HG03103 (cell line): ENCODE data around the gene TEKT2.

Source experiments
- ATAC-seq: cut with Tn5 transposase; IDR thresholded peaks from one replicate; pipeline ENCODE4 v1.9.1; 2021; ENCODE audit warnings: low read depth; ENCODE audit not compliant: unreplicated experiment

TEKT2 gene

DNA sequence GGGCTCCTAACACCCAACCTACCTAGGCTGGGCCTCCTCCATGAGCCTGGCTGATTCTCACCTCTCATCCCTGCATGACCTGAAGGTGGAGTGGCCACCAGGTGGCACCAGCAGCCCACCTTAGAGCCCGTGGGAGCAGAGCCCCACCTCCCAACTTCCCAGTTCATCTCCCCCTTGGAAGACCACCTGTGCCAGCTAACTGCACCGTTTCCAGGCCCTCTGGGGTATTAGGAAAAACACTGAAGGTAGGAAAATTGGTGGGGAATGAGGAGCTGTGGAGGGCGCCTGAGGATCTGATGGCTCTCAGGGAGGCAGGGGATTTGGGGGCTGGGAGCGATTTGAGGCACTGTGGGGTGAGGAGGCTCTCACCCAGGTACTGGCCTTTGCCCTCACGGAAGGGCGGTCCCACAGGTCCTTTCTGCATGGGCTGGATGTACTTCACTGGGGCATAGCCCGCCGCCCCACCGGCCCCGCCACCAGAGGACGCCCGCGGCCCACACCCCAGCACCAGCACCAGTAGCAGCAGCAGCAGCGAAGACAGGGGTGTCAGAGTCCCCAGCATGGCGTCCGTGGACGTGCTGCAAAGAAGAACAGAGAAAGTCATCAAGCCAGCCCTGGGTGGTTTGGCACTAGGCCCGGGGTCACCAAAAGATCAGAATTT, 15.9 kb downstream of the TEKT2 start:
- ATAC-seq: no peak

DNA sequence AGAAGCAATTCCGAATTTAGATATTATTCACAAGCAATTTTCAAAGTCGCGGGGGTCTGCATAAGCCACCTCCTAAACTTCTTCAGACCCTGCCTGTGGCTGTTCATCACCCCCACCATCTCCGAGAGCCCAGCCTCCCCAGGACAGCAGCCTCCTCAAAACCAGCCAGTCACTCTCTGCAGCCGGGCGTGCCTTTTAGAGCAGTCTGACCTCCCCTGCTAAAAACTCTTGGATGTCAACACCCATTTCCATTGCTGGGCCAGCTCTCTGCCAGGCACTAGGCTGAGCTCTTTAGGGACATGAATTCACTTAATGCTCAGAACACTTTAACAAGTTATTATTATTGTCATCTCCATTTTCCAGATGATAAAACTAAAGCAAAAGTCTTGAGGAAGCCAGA, 16.5 kb downstream of the TEKT2 start:
- no peak for ATAC-seq

DNA sequence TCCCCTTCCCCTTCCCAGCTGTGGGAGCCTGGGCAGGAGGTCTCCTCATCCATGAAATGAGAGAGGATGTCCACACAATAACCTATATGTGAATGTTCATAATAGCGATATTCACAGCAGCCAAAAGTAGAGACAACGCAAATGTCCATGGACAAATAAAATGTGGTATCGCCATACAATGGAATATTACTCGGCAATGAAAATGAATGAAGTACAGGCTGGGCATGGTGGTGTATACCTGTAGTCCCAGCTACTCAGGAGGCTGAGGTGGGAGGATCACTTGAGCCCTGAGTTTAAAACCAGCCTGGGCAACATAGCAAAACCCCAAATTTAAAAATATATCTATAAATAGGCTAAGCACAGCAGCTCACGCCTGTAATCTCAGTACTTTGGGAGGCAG, 17.7 kb downstream of the TEKT2 start:
- no peak for ATAC-seq

DNA sequence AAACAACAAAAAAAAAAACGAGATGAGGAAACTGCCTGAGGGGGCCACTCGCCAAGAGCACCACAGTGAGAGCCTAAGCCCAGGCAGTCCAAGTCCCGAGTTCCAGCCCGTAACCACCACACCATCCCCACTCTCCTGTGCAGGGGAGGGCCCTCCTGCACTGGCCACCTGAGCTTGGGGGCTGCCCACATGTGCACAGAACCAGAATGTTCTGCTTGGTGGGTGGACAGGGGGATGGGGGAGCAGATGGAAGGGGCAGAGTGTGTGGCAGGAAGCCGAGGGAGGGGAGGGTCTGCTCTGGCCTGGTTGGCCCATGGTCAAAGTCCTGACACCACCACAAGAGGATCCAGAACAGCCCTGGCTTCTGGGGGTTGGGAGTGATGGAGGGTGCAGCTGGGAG, 22.4 kb downstream of the TEKT2 start:
- no peak for ATAC-seq

DNA sequence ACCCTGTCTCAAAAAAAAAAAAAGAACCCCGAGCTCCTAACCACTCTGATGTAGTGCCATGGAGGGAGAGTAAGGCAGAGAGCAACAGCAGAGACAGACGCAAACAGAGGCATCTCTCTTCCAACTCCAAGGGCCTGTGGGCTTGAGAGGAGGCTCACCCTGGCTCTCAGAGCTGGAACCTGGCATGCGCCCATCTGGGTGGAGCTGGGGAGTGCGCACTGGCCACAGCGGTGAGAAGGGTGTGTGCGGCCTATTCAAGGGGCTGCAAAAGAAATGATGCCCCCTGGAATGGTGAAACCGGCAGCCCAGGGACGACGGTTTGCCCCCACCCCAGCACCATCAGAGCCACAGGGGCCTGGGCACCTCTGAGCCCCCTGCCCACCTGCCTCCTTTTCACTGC, 23.5 kb downstream of the TEKT2 start:
- ATAC-seq: no peak

DNA sequence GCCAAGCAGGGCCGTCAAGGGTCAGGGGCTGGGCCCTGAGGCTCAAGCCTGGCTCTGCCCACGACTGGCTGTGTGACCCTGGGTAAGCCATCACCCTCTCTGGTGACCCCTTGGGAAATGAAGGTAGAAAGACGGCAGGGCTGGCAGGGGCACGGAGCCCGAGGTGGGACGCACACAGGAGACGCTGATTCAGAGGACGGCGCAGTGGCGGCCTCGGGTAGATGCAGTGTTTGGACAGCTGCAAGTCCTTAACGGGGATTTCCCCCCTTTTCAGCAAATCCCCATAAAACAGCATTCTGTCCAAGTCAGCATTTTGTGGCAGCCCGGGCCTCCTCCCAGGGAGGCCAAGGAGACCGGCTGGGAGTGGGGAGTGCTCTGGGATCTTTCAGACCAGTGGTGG, 24.4 kb downstream of the TEKT2 start:
- ATAC-seq: no peak

DNA sequence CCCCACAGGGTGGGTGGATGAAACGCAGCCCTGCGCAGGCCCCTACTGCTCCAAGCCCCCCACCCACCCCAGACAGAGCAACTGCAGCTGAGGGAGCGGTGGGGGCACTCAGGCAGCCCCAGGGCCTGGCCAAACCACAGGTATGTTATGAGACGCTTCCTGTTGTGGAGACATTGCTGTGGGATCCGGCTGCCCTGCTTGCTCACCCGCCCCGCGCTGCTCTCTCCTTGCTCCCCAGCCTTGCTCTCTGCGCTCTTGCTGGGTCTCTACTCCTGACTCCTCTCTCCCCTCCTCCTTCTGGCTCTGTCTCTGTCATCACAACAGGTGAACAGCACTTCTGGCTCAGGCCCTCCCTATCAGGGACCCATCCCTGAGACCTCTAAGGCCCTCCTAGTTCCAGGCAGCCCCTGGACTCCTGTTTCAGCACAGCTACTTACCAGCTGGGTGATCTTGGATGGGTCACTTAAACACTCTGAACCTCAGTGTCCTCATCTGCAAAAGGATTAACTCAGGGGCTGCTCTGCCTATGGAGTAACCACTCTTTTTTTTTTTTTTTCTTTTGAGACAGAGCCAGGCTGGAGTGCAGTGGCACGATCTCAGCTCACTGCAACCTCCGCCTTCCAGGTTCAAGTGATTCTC, 25.3 kb downstream of the TEKT2 start:
- ATAC-seq: no peak

DNA sequence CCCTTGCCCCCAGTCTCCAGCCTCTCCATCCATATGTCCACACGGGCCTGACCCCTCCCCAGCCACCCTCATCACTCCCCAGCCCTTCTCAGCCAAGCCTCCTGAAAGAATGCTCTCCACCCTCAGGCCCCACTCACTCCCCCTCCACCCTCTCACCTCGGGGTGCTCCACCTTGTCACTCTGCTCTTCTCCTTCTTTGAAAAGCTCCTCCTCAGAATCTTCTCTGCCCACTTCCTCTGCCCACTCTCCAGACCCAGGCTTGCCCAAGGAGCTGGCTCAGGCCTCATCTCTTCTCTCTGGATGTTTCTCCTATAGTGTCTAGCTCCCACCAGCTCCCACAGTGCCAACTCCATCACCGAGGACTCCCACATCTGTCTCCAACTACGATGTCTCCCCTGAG, 27.3 kb downstream of the TEKT2 start:
- no peak for ATAC-seq

DNA sequence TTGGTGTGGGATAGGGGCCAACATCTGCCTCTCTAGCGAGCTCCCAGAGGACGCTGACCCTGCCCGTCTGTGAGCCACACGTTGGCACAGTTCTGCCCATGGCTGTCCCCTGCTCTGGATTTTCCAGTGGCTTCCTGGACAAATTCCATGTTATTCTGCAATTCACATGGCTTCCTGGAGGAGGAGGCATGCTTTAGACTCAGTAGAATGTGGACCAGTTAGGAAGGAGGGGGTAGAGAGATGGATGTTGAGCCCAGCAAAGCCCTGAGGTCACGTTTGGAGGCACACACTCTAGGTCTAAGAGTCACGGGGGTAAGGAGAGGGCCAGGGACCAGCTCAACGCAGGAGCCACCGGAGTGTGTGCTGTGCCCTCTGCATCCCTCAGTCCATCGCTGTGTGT, 28.9 kb downstream of the TEKT2 start:
- no peak for ATAC-seq

DNA sequence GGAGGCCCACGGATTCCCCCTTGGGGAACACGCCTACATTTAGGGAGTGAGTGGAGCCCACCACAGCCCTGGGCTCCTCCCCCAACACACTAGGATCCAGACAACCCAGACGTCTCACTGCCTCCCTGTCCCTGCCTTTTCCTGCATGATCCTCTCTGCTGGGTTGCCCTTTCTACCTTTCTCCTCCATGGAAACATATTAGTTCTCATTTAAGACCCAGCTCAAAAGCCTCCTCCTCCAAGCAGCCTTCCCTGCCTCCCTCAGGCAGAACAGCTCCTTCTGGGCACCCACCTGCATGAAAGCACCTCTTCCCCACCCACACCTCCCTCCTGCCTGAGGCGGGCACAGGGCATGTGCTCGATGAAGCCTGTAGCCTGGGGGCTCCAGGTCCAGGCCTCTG, 30.5 kb downstream of the TEKT2 start:
- no peak for ATAC-seq

DNA sequence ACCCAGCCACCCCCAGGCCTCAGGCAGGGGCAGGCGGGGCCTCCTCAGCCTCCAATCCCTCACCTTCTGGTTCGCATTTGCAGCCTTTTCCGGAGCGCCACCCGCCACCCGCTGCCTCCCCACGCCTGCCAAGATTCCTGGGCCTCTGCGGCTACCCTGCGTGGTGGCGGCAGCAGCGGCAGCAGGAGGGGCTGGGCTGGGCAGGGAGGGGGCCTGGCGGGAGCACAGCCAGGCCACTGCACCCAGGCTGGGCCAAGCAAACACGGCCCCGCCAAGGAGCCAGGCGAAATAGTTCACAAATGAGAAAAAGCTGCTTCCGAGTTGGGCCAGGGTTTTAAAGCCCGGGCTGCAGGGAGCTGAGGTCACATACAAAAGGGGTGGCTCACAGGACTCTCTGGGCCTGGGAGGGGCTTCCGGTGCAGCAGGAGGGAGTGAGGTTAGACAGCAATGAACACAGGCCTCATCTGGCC, 31.3 kb downstream of the TEKT2 start:
- ATAC-seq: no peak

DNA sequence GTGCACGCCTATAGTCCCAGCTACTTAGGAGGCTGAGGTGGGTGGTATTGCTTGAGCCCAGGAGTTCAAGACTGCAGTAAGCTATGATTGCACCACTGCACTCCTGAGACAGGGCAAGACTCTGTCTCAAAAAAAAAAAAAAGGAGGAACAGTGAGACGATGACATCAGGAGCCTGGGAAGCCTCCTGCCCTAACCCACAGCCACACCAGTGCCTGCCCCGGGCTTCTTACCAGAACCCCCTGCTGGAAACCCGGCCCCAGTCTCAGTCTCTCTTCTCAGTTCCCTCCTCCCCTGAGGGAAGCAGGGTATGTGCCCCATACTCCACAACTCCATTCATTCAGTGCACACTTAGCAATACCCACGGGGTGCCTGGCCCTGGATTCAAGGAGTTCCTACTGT, 32.0 kb downstream of the TEKT2 start:
- no peak for ATAC-seq

DNA sequence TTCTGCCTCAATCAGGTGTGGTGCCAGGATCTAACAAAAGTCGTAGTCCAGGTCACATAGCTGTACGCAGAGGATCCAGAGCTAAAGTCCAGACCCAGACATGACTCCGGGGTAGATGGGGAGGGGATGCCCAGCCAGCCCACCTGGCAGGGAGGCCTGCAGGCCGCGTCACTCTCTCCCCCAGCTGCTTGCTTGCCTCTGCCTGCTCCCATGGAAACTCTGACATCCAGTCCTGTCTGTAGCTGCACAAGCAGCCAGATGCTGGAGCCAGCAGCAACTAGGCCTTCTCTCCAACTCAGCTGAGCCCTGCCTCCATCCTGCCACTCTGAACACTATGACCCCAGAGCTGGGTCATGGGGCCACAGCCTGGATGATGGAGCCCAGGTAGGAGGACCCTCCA, 33.0 kb downstream of the TEKT2 start:
- no peak for ATAC-seq

DNA sequence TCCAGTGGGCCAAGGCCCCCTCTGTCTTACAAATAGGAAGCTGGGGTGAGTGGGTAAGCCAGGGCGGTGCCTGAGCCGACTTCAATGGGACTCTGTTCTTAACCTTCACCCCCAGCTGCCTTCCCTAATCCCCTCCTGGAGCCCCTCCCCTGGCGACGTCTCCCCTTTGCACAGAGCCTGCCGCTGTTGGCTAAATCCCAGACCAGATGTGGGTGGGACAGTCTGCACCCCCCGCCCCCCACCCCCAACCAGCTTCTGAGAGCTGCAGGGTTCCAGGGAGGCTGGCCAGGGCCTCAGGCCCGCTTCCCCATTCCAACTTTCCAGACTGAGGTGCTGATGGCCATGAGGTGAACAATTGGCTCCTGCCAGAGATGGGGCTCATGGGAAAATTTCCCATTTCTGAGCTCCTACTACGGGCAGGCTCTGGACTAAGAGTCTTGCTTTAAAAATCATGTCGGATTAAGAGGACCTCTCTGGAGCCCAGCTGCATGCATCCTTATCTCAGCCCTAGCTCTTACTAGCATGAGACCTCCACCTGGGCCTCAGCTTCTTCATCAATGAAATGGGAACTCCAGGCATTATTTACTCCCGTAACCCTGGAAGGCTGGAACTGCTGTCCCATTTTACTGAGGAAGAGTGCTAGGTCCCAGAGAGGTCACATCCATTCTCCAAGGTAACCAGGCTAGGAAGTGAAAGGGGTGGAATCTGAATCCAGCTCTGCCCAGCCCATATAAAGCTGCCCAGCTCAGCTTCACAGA, 34.7 kb downstream of the TEKT2 start:
- no peak for ATAC-seq

DNA sequence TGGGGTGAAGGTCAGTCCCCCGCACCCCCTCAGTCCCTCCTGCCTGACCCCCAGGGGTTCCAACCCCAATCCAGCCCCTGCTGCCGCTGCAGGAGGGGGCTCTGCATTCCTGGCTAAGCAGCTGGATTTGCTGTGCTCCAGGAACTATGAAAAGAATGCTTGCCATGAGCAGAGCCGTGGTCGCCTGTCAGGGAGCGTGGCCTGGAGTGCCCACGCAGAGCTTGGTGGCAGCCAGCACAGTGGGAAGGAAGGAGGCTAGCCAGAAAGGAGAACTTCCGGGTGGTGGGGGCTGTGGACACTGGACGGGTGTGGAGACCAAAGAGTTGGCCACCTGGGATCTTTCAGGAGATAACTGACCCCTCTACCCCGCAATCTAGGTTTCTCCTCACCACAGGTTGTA, 35.6 kb downstream of the TEKT2 start:
- no peak for ATAC-seq

DNA sequence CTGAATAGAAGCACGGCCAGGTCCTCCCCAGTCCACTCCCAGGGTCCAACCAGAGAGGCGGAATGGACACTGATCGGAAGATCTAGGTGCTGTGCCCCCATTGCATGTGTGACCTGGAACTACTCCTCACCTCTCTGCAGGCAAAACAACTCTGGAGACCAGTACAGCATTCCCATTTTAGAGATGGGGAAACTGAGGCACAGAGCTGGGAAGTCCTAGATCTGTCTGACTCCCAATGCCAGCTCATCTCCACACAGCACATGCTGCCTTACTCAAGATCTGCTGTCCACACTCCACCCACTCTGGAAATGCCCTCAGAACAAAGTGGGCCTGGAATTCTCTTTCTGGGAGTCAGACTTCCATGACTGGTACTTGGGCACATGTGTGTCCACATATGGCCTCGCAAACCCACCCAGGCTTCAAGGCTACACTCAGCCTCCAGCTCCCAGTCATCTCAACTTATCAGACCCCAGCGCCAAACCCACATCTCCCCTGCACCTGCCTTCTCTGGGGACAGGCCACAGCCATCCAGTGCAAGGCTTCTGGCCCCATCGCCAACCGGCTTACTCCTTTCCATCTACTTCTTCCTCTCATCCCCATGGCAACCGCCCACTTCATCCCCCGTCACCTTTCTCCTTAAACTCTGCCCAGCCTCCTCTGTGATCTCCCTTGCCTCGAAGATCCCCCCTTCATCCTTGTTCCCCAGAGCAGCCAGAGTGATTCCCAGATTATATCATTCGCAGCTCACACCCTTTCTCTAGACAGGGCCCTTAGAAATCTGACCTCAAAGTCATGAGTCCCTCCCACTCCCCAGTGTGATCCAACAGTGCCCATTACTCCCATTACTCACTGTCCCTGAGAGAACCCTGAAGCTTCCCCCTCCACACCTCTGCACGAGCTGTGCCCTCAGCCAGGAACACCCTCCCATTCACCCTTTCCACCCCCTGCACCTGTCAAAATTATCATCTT, 38.5 kb downstream of the TEKT2 start:
- ATAC-seq: no peak

DNA sequence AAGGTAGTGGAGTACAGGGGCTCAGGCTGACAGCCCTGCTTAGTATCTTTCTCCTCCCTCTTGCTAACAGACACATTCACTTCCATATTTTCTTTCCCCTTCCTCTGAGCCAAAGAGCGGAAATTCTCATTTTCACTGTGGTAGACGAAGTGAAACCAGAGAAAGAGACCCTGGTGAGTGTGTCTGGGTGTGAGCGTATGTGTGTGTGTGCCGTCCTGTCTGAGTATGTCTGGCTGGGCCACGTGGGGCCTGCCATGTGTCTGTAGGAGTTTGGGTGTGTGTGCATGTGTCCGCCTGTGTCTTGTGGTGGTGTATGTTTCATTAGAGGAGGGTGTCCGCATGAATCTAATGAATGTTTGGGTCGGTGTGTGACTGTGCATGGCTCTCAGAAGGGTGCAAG, 39.5 kb downstream of the TEKT2 start:
- no peak for ATAC-seq

DNA sequence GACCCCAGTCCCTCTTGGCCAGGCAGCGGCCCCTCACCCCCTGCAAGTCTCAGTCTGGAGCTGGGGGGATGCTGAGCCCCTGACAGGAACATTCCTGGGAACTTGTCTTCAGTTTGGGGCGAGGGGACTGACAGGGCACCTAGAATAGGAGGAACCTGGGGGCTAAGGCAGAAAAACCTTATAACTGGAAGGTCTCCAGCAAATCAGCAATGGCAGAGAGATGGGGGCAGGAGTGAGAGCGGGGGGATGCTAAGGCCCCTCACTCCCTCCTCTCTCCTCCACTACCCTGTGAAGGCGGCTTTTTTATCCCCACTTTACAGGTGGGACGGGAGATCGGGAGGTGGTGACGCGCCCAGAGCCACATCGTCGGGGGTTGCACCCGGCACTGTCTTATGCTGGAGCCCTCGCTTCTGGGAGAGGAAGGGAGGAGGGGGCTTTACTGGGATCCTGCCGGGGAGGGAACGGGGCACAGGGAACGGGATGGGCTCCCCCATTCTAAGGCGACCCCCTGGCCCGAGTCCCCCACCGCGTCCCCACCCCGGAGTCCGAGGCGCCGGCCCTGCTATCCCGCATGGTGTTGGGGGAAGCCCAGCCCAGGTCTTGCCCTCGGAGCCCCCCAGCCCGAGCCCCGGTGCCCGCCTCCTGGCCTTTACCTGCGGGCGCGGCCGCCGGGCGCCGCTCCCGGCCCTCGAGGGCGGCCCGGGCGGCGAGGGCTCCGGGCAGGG, 40.7 kb downstream of the TEKT2 start:
- no peak for ATAC-seq

DNA sequence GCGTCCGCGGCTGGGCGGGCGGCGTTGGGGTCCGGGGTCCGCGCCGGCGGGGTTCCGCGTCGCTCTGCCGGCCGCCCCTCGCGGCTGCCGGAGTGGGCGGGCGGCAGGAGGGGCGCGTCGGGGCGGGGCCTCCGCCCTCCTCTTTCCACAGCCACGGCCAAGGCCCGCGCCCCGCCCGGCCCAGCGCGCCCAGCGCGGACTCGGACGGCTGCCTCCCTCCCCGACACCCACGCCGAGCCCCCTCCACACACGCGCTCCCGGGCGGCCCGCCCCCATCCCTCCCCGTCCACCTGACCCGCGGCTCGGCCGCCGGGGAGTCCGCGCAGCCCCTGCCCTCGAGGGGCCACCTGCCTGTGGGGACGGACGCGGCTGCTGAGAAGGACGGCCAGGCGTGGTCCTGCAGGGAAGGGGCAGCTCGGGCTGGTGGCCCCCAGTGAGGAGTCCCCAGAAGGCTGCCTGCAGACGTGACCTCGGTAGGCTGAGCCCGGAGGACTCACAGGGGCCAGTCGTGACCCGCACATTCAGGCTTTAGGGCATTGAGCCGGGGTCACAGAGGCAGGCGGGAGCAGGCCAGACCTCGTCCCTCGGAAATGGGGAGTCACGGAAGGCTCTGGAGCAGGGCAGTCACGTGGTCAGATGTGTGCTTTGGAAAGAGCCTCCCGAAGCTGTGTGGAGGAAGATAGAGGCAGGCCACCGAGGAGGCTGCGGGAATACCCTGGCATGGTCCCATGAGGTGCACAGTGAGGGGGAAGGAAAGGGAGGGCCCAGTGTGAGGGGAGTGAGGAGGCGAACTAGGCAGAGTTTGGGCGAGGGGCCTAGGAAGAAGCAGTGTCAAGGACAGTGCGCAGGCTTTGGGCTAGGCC, 41.5 kb downstream of the TEKT2 start, which contains the start of gene COL8A2:
Gene COL8A2, minus strand, starts transcription at position 94 of the 863 bp plus-strand sequence. CDS start 24,980 bp downstream, outside the sequence.
- no peak for ATAC-seq
